ENCODE data around the gene CCDC157. TPM values are rescaled to one million over a fixed set of nuclear protein-coding genes. Genes with fewer than 3 reads are reported as not detected.

Gene CCDC157
- total RNA-seq, 1 donor from 2014 or later = 9.3 TPM

DNA sequence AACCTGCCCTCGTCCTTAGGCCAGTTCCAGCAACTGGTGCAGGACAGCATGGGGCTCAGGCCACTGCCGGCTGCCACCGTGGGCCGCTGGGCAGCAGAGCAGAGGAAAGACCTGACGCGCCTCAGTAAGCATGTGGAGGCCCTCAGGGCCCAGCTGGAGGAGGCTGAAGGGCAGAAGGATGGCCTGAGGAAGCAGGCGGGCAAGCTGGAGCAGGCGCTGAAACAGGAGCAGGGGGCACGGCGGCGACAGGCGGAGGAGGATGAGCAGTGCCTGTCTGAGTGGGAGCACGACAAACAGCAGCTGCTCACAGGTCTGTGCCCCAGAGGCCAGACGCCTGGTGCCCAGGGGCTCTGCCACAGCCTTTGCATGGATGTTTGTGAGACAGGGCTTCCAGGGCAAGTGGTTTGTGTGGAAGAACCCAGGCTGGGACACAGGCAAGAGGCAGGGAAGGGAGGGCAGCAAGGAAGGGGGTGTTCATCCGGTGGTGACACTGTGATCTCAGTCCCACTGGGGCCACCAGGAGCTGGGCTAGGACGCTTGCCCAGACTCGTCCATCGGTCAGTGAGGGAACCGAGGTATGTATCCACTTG is 13.9 kb downstream of the CCDC157 start:
- H3K27ac Mint-ChIP-seq (ENCODE audit: unreplicated experiment) = peak overlapping the region; percentile 19
- no peak for TF ChIP-seq CTCF (conservative IDR thresholded peaks at IDR 0.05)
- DNase-seq (ENCODE audit: low read depth, low spot score) = no peak

DNA sequence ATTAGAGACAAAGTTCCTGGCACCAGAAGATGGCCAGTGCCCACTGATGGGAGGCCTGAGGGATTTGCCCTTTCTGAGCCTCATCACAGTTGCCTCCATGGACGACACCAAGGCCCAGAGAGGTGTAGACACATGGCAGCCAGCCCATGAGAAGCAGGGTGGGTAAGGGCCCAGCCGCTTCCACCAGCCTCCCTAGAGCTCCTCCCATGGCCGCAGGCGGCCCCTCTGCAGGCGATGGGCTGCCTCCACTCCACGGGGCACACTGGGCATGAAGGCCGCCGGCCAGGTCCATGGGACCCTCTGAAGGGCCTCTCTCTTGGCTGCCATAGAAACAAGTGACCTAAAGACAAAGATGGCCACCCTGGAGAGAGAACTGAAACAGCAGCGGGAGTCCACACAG is 14.5 kb downstream of the CCDC157 start:
- H3K9me3 Mint-ChIP-seq = no peaks in the 10 kb centered on the region
- no peak for TF ChIP-seq CTCF (conservative IDR thresholded peaks at IDR 0.05)
- no peak for DNase-seq (ENCODE audit: low read depth, low spot score)
- no peaks in the 10 kb centered on the region for H3K36me3 Mint-ChIP-seq (ENCODE audit: low read depth)
- no peaks in the 10 kb centered on the region for H3K4me1 Mint-ChIP-seq
- no peaks in the 10 kb centered on the region for H3K27me3 Mint-ChIP-seq (ENCODE audit: low read depth)
- H3K4me3 Mint-ChIP-seq = no peak overlapping the region
- peak overlapping the region; percentile 19 for H3K27ac Mint-ChIP-seq (ENCODE audit: unreplicated experiment)

More for the DNA sequence above, 13.9 kb downstream of the CCDC157 start:
- Mint-ChIP-seq H3K27me3 (ENCODE audit: low read depth) (no peaks in the 10 kb centered on the region), H3K9me3 (no peaks in the 10 kb centered on the region), H3K4me1 (no peaks in the 10 kb centered on the region), H3K4me3 (no peak overlapping the region), H3K36me3 (ENCODE audit: low read depth) (no peaks in the 10 kb centered on the region)

- peak overlapping the region; percentile 61 for H3K4me3 Mint-ChIP-seq
- no peaks in the 10 kb centered on the region for H3K9me3 Mint-ChIP-seq
- no peaks in the 10 kb centered on the region for H3K4me1 Mint-ChIP-seq
- H3K27ac Mint-ChIP-seq (ENCODE audit: unreplicated experiment) = no peak overlapping the region
- DNase-seq (ENCODE audit: low read depth, low spot score) = no peak
- TF ChIP-seq CTCF (conservative IDR thresholded peaks at IDR 0.05) = no peak
- no peaks in the 10 kb centered on the region for H3K27me3 Mint-ChIP-seq (ENCODE audit: low read depth)
- no peaks in the 10 kb centered on the region for H3K36me3 Mint-ChIP-seq (ENCODE audit: low read depth)
Measured at GRCh38 chr22:30371981-30372380, 15.2 kb downstream of the CCDC157 start.

DNA sequence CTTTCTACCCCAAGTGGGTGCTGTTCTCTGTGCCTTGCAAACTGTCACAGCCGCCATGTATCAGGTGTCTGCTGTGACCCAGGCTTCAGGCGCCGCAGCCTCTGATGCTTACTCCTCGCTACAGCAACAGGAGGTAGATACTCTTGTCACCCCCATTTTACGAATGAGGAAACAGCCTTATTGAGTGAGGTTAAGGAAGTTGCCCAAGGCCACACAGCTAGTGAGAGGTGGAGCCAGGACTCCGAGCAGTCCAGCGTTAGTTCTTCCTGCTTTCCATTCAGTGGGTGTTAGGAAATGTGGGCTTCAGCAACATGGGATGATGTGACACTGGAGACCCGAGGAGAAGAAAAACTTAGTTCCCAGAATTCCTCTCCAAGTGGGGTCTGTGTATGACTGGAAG is 16.1 kb downstream of the CCDC157 start:
- H3K9me3 Mint-ChIP-seq = no peaks in the 10 kb centered on the region
- no peak for DNase-seq (ENCODE audit: low read depth, low spot score)
- no peak overlapping the region for H3K27ac Mint-ChIP-seq (ENCODE audit: unreplicated experiment)
- no peaks in the 10 kb centered on the region for H3K27me3 Mint-ChIP-seq (ENCODE audit: low read depth)
- H3K4me3 Mint-ChIP-seq = no peak overlapping the region
- H3K4me1 Mint-ChIP-seq = no peaks in the 10 kb centered on the region
- no peaks in the 10 kb centered on the region for H3K36me3 Mint-ChIP-seq (ENCODE audit: low read depth)
- no peak for TF ChIP-seq CTCF (conservative IDR thresholded peaks at IDR 0.05)

- TF ChIP-seq CTCF (conservative IDR thresholded peaks at IDR 0.05) = no peak
- no peak for DNase-seq (ENCODE audit: low read depth, low spot score)
- no peaks in the 10 kb centered on the region for H3K27me3 Mint-ChIP-seq (ENCODE audit: low read depth)
- no peaks in the 10 kb centered on the region for H3K9me3 Mint-ChIP-seq
- no peaks in the 10 kb centered on the region for H3K36me3 Mint-ChIP-seq (ENCODE audit: low read depth)
- H3K4me1 Mint-ChIP-seq = no peaks in the 10 kb centered on the region
- no peak overlapping the region for H3K27ac Mint-ChIP-seq (ENCODE audit: unreplicated experiment)
- no peak overlapping the region for H3K4me3 Mint-ChIP-seq
Measured at GRCh38 chr22:30373331-30374325, 16.8 kb downstream of the CCDC157 start.
